Fibroblast of lung (primary cell): ENCODE data around the gene CEMIP.

Experiments used
- CTCF ChIP-seq, 2 donors: IDR thresholded peaks in 1 of 2; conservative IDR thresholded peaks in 1 of 2; 1 replicate in 1 of 2; 2 replicates in 1 of 2; pipeline ENCODE4 v1.5.1; 2011 to 2012; ENCODE audit warnings: low read length in 2 of 2, control low read depth in 1 of 2, inconsistent platforms in 1 of 2, low read depth in 1 of 2, mild to moderate bottlenecking in 1 of 2
- EZH2 ChIP-seq: IDR thresholded peaks from 2 replicates; pipeline ENCODE4 v1.5.1; 2012; ENCODE audit warnings: low read length, control low read depth, mild to moderate bottlenecking; ENCODE audit errors: missing control alignments

DNA sequence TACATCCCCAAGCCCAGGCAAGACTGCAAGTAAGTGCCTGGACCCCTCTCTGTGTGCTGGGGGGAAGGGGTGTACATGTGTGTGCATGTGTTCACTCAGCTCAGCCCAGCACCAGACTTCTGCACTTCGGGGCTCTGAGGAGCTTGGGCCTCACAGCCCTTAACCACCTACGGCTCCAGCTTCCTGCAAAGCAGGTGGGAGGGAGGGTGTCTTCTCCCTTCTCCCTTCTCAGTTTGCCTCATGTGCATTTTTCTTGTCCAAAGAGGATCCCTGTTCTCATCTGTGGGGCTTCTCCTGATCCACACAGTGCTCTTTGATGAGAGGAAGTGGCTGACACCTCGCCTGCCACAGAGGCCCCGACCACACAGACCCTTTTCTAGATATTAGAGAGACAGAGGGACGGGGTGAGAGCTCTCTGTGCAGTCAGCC is 141.1 kb downstream of the CEMIP start:
- no peak for TF ChIP-seq CTCF (conservative IDR thresholded peaks at IDR 0.05 in 1 of 2, IDR thresholded peaks at IDR 0.05 in 1 of 2; ENCODE audit: low read depth in 1 of 2, low read length in 2 of 2)
- TF ChIP-seq EZH2 = no peak
